HG02885 (cell line): ENCODE measurements around the gene METTL25.
"Not testable (repeated sequence)": the region's sequence is repeated elsewhere in the genome, so short reads cannot be mapped to it uniquely, and the experiment has no call there.

Experiments
- ATAC-seq: cut with Tn5 transposase; IDR thresholded peaks from one replicate; pipeline ENCODE4 v1.9.1; 2021; ENCODE audit warnings: mild to moderate bottlenecking; ENCODE audit not compliant: unreplicated experiment, poor library complexity

The METTL25 gene, protein sequence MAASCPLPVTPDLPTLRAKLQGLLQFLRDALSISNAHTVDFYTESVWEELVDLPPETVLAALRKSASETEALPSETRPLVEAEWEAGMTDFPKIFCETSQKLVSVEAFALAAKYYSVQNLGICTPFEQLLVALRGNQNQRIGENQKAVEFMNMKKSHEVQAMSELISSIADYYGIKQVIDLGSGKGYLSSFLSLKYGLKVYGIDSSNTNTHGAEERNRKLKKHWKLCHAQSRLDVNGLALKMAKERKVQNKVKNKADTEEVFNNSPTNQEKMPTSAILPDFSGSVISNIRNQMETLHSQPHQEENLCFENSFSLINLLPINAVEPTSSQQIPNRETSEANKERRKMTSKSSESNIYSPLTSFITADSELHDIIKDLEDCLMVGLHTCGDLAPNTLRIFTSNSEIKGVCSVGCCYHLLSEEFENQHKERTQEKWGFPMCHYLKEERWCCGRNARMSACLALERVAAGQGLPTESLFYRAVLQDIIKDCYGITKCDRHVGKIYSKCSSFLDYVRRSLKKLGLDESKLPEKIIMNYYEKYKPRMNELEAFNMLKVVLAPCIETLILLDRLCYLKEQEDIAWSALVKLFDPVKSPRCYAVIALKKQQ

DNA sequence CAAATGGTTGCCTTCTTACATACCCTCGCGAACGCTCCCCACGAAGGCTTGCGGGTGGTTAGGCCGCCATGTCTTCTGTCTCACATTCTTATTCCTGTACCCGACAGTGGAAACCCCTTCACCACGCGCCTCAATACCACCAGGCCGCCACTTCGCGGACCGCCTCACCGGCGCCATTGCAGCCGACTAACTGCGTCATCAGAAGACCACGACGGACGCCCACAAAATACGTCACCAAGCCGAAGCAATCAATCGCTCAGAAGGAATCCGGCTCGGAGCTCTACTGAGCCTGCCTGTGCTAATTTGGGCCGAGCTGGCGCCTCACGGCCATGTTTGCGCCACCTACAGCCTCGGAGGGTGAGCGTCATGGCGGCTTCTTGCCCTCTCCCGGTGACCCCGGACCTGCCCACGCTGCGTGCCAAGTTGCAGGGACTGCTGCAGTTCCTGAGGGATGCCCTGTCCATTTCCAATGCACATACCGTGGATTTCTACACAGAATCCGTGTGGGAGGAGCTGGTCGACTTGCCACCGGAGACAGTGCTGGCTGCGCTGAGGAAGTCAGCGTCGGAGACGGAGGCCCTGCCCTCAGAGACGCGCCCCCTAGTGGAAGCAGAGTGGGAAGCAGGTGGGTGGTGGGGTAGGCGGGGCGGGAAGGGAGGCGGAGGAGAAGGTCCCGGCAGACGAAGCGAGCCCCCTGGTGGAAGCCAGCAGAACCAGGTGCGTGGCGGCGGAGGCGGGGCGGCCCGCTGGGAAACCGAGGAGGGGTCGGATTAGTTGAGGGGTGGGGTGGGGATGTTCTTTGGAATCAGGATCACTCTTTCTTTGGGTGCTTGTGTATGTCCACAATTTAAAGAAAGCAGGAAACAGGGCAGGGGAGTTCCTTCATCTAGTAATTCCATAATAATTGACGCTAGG is at the start of gene METTL25, which contains the start of gene CCDC59:
Gene METTL25, plus strand, starts transcription at position 330 of the 915 bp plus-strand sequence. Its CDS starts 37 bp downstream, at position 367.
Gene CCDC59, minus strand, starts transcription at position 188 of the 915 bp plus-strand sequence. Its CDS starts 11 bp downstream, at position 177.
- ATAC-seq, result peak; percentile 90

- no peak for ATAC-seq
Observed at GRCh38 chr12:82314406-82314892, 43.9 kb upstream of the METTL25 start.

DNA sequence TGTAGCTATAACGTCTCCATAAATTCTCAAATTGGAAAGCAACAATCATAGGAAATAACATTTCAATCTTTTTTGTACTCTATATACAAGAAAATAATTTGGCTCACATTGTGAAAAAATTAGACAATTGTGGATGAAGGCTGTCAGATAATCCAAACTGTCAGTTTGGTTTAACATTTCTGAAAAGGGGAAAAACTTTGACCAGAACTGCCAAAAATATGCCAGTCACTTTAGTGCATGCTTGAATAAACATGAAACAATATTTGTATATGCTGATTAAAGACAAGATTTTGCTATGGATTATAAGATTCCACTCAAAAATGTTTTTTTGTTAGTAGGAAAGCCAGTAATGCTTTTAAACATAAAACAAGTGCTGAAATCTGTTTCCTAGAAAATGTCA is 39.1 kb upstream of the METTL25 start:
- no peak for ATAC-seq

DNA sequence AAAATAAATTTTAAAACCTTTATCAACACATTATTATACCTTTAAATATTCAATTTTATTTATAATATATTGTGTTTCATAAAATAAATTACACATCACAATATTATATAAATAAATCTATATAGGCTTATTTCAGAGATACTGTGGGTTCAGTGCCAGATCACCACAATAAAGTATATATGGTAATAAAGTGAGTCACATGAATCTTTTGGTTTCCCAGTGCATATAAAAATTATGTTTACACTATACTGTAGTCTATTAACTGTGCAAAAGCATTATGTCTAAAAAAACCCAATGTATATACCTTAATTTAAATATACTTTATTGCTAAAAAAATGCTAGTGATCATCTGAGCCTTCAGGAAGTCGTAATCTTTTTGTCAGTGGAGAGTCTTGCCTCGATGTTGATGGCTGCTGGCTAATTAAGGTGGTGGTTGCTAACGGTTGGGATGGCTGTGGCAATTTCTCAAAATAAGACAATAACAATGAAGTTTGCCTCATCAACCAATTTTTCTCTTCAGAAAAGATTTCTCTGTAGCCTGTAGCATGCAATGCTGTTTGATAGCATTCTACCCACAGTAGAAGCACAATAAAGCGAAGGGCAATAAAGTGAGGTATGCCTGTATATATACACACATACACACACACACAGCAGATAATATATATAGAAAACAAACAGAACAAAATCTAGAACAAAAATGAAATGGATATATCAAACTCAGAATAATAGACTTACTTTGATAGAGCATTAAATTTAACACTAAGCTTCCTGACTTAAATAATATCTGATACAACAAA is 32.6 kb upstream of the METTL25 start:
- ATAC-seq, result no peak

- ATAC-seq, result peak; percentile 76
Observed at GRCh38 chr12:82326905-82327503, 31.3 kb upstream of the METTL25 start.

- ATAC-seq, result no peak
Observed at GRCh38 chr12:82327861-82328260, 30.5 kb upstream of the METTL25 start.

- ATAC-seq, result no peak
Observed at GRCh38 chr12:82329508-82329907, 28.8 kb upstream of the METTL25 start.

GRCh38 chr12:82350161-82350560 is 8.2 kb upstream of the METTL25 start:
- ATAC-seq, result no peak

- no peak for ATAC-seq
Observed at GRCh38 chr12:82351390-82351789, 6.9 kb upstream of the METTL25 start.

DNA sequence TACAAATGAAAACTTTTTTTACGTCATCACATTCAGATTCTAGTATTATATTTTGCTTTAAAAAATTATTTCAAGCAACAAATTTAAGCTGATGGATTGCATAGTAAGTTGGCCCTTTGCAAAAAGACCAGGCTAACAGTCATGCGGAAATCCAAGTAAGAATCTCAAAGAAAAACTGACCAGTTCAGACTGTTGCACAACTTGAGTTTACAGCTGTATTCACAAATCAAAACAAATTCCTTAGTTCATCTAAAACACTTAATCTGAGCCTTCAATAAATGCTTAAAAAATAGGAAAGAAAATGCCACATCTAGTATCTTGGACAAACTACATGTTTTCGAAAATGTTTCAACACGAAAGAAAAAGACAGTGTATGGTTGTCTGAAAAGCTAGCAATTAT is 989 bp upstream of the METTL25 start:
- no peak for ATAC-seq

DNA sequence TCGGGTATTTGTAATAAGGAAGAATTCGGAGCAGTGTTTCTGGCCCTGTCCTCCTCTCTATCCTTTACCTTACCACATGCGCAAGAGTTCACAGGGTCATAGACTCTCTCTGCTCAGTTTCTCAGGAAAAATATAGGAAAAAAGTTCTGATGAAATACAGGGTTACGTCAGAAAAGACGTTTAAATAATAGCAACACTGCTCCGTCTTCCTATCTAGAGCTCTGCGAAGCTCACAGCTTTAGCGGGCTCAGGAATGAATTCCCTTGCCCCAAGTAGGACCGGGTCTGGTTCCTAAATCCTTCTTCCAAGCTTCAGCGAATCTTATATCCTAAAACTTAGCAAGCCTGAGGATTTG is 507 bp upstream of the METTL25 start:
- no peak for ATAC-seq

DNA sequence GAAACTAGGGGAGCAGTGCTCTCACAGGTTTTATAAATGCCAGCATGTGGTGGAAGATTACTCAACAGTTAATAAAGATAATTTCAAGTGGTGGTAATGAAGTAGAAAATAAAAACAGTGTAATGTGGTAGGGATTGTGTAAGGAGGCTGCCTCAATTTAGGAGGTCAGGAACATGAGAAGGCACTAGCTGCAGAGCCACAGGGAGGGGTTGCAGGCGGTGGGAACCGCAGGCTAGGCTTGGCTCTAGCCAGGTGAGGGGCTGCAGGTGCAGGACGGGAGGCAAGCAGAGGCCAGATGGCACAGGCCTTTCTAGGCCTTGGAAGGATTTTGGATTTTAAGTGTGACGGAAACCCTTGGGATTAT is 768 bp downstream of the METTL25 start:
- peak; percentile 22 for ATAC-seq

- ATAC-seq, result not testable (repeated sequence)
Observed at GRCh38 chr12:82360834-82361233, 2.5 kb downstream of the METTL25 start.

DNA sequence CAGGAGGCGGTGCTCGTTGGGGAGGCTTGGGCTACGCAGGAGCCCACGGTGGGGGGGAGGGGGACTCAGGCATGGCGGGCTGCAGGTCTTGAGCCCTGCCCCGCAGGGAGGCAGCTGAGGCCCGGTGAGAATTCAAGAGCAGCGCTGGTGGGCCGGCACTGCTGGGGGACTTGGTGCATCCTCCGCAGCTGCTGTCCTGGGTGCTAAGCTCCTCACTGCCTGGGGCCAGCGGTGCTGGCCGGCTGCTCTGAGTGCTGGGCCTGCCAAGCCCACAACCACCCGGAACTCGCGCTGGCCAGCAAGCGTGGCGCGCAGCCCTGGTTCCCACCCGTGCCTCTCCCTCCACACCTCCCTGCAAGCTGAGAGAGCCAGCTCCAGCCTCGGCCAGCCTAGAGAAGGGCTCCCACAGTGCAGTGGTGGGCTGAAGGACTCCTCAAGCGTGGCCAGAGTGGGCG is 3.2 kb downstream of the METTL25 start:
- ATAC-seq, result no peak

DNA sequence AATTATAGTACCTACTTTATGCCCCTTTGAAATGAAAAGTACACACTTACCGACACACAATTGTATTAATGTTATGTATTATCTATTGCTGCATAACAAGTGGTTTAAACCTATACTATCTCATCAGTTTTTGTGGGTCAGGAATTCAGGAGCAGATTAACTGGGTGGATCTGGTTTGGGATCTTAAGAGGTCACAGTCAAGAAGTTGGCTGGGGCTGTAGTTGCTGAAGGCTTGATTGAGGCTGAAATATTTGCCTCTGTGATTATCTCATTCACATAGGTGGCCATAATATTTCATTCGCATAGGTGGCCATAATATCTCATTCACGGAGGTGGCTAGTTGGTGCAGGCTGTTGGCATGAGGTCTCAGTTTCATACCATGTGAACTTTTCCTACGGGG is 5.7 kb downstream of the METTL25 start:
- ATAC-seq, result no peak

DNA sequence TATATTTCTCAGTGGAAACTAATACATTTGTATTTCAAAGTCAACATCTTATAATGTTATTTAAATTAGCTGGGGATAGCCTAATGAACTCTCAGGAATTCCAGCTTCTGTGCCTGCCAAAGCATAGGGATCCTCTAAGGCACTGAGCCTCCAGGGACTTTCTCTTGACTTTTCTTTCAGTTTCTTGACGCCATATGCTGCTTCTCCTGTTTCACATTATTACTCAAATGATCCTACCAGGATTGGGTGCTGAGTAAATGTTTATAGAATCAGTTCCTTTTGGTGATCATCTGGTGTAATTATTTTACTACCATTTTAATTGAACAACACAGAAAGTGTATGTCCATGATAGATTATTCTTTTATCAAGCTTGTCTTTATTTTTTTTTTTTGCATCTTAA is 7.9 kb downstream of the METTL25 start:
- ATAC-seq, result peak; percentile 53

- no peak for ATAC-seq
Observed at GRCh38 chr12:82375201-82375600, 16.9 kb downstream of the METTL25 start.

DNA sequence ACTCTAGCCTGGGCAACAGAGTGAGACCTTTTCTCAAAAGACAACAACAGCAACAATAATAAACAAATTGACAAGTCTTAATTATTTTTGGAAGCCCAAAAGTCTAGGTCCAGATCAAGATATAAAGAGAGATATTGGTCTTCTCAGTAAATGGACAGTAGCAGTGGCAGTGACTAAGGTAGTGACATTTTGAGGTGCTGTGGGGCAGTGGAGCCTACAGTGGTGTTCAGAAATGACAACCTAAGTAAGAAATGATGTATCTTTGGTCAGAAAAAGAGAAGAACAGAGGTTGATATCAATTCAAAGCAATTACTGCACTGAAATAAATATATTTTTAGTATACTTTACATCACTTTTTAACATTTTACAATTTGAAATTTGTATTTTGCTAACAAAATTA is 20.7 kb downstream of the METTL25 start:
- no peak for ATAC-seq

DNA sequence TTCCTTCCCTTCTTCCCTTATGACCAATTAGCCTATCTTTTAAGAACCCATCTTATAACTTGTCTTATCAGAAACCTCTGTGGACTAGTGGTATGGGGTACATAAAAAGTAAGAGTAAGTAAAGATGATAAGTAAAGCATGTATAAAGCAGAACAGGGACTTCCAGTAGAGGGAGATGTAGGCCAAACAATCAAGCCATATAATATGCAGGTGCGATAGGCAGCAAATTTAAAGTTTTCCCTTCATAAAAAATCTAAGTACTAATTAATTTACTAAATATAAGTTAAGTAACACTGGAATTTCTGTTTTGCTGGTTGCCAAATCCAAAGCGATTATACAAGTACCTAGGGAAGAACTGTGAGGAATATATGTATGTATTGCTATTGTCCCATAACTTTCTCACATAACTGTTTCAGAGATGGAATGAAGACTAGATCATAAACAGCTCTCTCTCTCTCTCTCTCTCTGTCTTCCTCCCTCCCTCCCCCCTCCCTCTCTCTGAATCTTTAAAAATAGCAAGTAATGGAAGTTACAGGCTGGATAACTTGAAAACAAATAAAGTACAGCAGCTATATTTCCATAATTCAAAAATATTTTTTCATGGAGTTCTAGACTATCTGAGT is 25.7 kb downstream of the METTL25 start:
- ATAC-seq, result peak; percentile 52
